ENCODE data around the gene TCEAL7. TPM values are rescaled to one million over a fixed set of nuclear protein-coding genes. Genes with fewer than 3 reads are reported as not detected.
A peak's percentile ranks its signal among the peaks of the same experiment; 100 is the strongest.

TCEAL7 gene
- total and polyA plus RNA-seq, 2 donors (not counting 3 experiments of a cell fraction or from before 2014, with no cell fraction given) = 4.2 to 10.5 TPM

GRCh38 chrX:103361798-103362197, 31.8 kb downstream of the TCEAL7 start:
- Histone ChIP-seq H3K27me3 (ENCODE audit: control insufficient read depth in 2 of 2, insufficient read depth in 2 of 2, low read length in 2 of 2) (no peaks in the 10 kb centered on the region), H4K20me1 (replicated peaks; ENCODE audit: control insufficient read depth, extremely low read depth, insufficient read depth, low read length) (no peaks in the 10 kb centered on the region), H3K27ac (ENCODE audit: insufficient read depth, low read depth, low read length) (no peak overlapping the region), H3K9me3 (replicated peaks; ENCODE audit: control insufficient read depth, insufficient read depth, low read length) (no peaks in the 10 kb centered on the region), H3K4me2 (ENCODE audit: insufficient read depth, low read length) (peak overlapping the region; percentile 46), H3K36me3 (ENCODE audit: control insufficient read depth in 2 of 2, extremely low read depth in 1 of 2, insufficient read depth in 2 of 2, low read length in 2 of 2) (no peaks in the 10 kb centered on the region), H3K9me1 (replicated peaks; ENCODE audit: control insufficient read depth, extremely low read depth, insufficient read depth, low read length) (no peaks in the 10 kb centered on the region), H3K4me3 (replicated peaks in 1 of 3; ENCODE audit: insufficient read depth in 1 of 3, low read depth in 1 of 3, low read length in 3 of 3) (no peak overlapping the region), H3K9ac (replicated peaks; ENCODE audit: extremely low read depth, insufficient read depth, low read length) (no peak overlapping the region), H2AFZ (ENCODE audit: low read depth, low read length) (no peak overlapping the region), H3K79me2 (ENCODE audit: control insufficient read depth, insufficient read depth, low read length) (peaks cover 12% of the 10 kb centered on the region), H3K4me1 (ENCODE audit: control insufficient read depth, extremely low read depth, insufficient read depth, low read length) (peaks cover 31% of the 10 kb centered on the region)
- TF ChIP-seq JUN (IDR thresholded peaks at IDR 0.05; ENCODE audit: borderline replicate concordance, insufficient read depth, insufficient read length, low read depth) = no peak
- no peak for TF ChIP-seq GATA2 (IDR thresholded peaks at IDR 0.05; ENCODE audit: insufficient read depth, insufficient read length, low read depth, low read length)
- no peak for TF ChIP-seq POLR2AphosphoS5 (IDR thresholded peaks at IDR 0.05; ENCODE audit: insufficient read depth, low read depth, low read length)
- TF ChIP-seq POLR2A (IDR thresholded peaks at IDR 0.05; ENCODE audit: low read depth, low read length) = no peak
- TF ChIP-seq FOS (IDR thresholded peaks at IDR 0.05; ENCODE audit: borderline replicate concordance, insufficient read depth, low read length) = no peak
- no peak for TF ChIP-seq EZH2 (IDR thresholded peaks at IDR 0.05; ENCODE audit: borderline replicate concordance, low read depth, low read length, severe bottlenecking)
- TF ChIP-seq MYC (IDR thresholded peaks at IDR 0.05; ENCODE audit: low read depth, low read length) = no peak
- no peak for TF ChIP-seq CTCF (IDR thresholded peaks at IDR 0.05; ENCODE audit: extremely low read depth in 1 of 2, insufficient read depth in 1 of 2, low read depth in 1 of 2, low read length in 2 of 2)
- TF ChIP-seq MAX (IDR thresholded peaks at IDR 0.05; ENCODE audit: insufficient read depth, insufficient read length) = no peak
- intact Hi-C loops (cut with micrococcal nuclease) (no loop called here), dilution Hi-C loops (cut with MboI; ENCODE audit: extremely low pct_ligation_motif_present, low sequenced_read_pairs) (no loop called here)
- BruUV-seq (replicated peaks) = no TSS peak
- POLR2A ChIA-PET = no interaction called here
- peak; percentile 4 for FAIRE-seq
- CTCF ChIA-PET = interaction anchor here (0.9 kb wide), 1 partner anchor 16 kb away, joined by 3 read pairs; no protein-coding TSS in a partner anchor
- DNase-seq (ENCODE audit: low read depth, low spot score) = peak; percentile 2
